SK-N-SH treated with all-trans-retinoic acid at 6 μM for 48 hours (cell line): Measurements from ENCODE around the gene DXO.
"Not testable (repeated sequence)": the region's sequence is repeated elsewhere in the genome, so short reads cannot be mapped to it uniquely, and the experiment has no call there.

Source experiments
- GLIS3 ChIP-seq: fragments of 250-450 bp; sonication (Bioruptor Pico); IDR thresholded peaks from 2 replicates; pipeline ENCODE4 v1.5.0; 2020; ENCODE audit warnings: mild to moderate bottlenecking, moderate library complexity
- PATZ1 ChIP-seq: fragments of 250-450 bp; sonication (Bioruptor Pico); IDR thresholded peaks from 2 replicates; pipeline ENCODE4 v1.8.0; 2020; ENCODE audit warnings: mild to moderate bottlenecking, moderate library complexity, borderline replicate concordance
- RARB ChIP-seq: fragments of 250-450 bp; sonication (Bioruptor Pico); IDR thresholded peaks from 2 replicates; pipeline ENCODE4 v1.8.0; 2021; ENCODE audit warnings: mild to moderate bottlenecking, moderate library complexity

- not testable (repeated sequence) for TF ChIP-seq RARB (CRISPR knock-in tag); PATZ1; GLIS3 (CRISPR knock-in tag)
Measured at GRCh38 chr6:31980998-31981397, 9.1 kb upstream of the DXO start.
